ENCODE measurements around the gene DHRS13. TPM values are rescaled to one million over a fixed set of nuclear protein-coding genes. Genes with fewer than 3 reads are reported as not detected.
"Not testable (repeated sequence)": the region's sequence is repeated elsewhere in the genome, so short reads cannot be mapped to it uniquely, and the experiment has no call there.

The DHRS13 gene
- total RNA-seq, 1 donor from 2014 or later = 32.6 TPM

DNA sequence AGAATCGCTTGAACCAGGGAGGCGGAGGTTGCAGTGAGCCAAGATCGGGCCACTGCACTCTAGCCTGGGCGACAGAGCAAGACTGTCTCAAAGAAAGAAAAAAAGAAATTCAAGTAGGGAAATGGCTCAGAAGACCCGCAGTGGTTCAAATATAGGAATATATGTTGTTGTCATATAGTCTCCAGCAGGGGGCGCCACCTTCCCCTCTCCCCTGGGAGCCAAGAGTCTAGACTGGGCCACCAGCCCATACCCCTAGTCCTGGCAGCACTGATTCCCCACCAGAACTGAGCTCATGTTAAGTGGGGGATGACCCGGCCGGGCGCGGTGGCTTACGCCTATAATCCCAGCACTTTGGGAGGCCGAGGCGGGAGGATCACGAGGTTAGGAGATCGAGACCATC, 54.2 kb downstream of the DHRS13 start:
- TF ChIP-seq, protein P1, sequence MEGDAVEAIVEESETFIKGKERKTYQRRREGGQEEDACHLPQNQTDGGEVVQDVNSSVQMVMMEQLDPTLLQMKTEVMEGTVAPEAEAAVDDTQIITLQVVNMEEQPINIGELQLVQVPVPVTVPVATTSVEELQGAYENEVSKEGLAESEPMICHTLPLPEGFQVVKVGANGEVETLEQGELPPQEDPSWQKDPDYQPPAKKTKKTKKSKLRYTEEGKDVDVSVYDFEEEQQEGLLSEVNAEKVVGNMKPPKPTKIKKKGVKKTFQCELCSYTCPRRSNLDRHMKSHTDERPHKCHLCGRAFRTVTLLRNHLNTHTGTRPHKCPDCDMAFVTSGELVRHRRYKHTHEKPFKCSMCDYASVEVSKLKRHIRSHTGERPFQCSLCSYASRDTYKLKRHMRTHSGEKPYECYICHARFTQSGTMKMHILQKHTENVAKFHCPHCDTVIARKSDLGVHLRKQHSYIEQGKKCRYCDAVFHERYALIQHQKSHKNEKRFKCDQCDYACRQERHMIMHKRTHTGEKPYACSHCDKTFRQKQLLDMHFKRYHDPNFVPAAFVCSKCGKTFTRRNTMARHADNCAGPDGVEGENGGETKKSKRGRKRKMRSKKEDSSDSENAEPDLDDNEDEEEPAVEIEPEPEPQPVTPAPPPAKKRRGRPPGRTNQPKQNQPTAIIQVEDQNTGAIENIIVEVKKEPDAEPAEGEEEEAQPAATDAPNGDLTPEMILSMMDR (conservative IDR thresholded peaks at IDR 0.05) = peak; percentile 57

More for the DNA sequence above, 54.2 kb downstream of the DHRS13 start:
- not testable (repeated sequence) for H3K4me1 Mint-ChIP-seq; H3K27ac Mint-ChIP-seq (ENCODE audit: unreplicated experiment); H3K9me3 Mint-ChIP-seq; H3K27me3 Mint-ChIP-seq (ENCODE audit: low read depth); H3K36me3 Mint-ChIP-seq (ENCODE audit: low read depth)
- peak; percentile 14 for DNase-seq (ENCODE audit: low read depth, low spot score)
- peak overlapping the region; percentile 12 for H3K4me3 Mint-ChIP-seq

Small RNA genes within 50 kb of the gene (microRNA-seq; reads per million reads assigned to microRNA genes)
- gene MIR451B = not detected

Other genes starting within 250 kb of the DHRS13 start
- 47.4 and 48.2 TPM in 2 replicates for gene SDF2, start 241.2 kb downstream of the DHRS13 start, total RNA-seq
- 70.0 and 72.2 TPM in 2 replicates for gene SUPT6H, start 240.9 kb downstream of the DHRS13 start, total RNA-seq
- gene PROCA1, start 191.2 kb downstream of the DHRS13 start, total RNA-seq = 11.7 and 12.5 TPM in 2 replicates
- gene RAB34, start 185.2 kb downstream of the DHRS13 start, total RNA-seq = 83.5 and 87.4 TPM in 2 replicates
- 1,750 and 1,862 TPM in 2 replicates for gene RPL23A, start 183.1 kb downstream of the DHRS13 start, total RNA-seq
- gene TLCD1, start 176.8 kb downstream of the DHRS13 start, total RNA-seq = 6.1 and 6.3 TPM in 2 replicates
- gene NEK8, start 174.3 kb downstream of the DHRS13 start, total RNA-seq = 6.2 and 6.3 TPM in 2 replicates
- gene TRAF4, start 159.1 kb downstream of the DHRS13 start, total RNA-seq = 163 and 172 TPM in 2 replicates
- 29.6 and 33.0 TPM in 2 replicates for gene FAM222B, start 60.3 kb downstream of the DHRS13 start, total RNA-seq
- gene ERAL1, start 48.1 kb downstream of the DHRS13 start, total RNA-seq = 63.0 and 64.4 TPM in 2 replicates
- gene FLOT2, start 5.3 kb downstream of the DHRS13 start, total RNA-seq = 132 and 133 TPM in 2 replicates
- 60.8 and 64.7 TPM in 2 replicates for gene PHF12, start 48.4 kb upstream of the DHRS13 start, total RNA-seq
- 0.30 and 0.72 TPM in 2 replicates for gene SEZ6, start 103.0 kb upstream of the DHRS13 start, total RNA-seq
- gene PIPOX, start 140.1 kb upstream of the DHRS13 start, total RNA-seq = 3.3 and 4.1 TPM in 2 replicates

Data from neural crest cell (in vitro differentiated cells).